C4-2B (cell line): Measurements from ENCODE around the gene ERCC5.

Experiments used
- CTCF ChIP-seq: fragments of 450-650 bp; conservative IDR thresholded peaks from 2 replicates; pipeline ENCODE4 v1.5.1; 2017; ENCODE audit warnings: mild to moderate bottlenecking
- ZFX ChIP-seq: fragments of 450-650 bp; IDR thresholded peaks from 2 replicates; pipeline ENCODE4 v1.6.1; 2017

GRCh38 chr13:102814025-102814607 is 31.7 kb upstream of the ERCC5 start:
- TF ChIP-seq CTCF = no peak
- no peak for TF ChIP-seq ZFX
